Tibial artery (tissue), 4 donors: Measurements from ENCODE around the gene ZYX.

Experiments
- DNase-seq, 2 donors: peaks; one replicate each; pipeline ENCODE4 v3.0.0-alpha.2; 2019
- H3K27ac ChIP-seq, 2 donors: fragments of 200-600 bp; sonication (generic) in 1 of 2; 1 replicate in 1 of 2; 2 replicates in 1 of 2; pipeline ENCODE4 v1.5.1; 2018 to 2019; ENCODE audit warnings: mild to moderate bottlenecking in 1 of 2
- H3K27me3 ChIP-seq, 2 donors: fragments of 200-600 bp; sonication (generic) in 1 of 2; one replicate each; pipeline versions ENCODE4 v1.5.1 to v1.6.0; 2016 to 2019
- H3K36me3 ChIP-seq, 3 donors: fragments of 200-600 bp; sonication (generic) in 2 of 3; one replicate each; pipeline ENCODE4 v1.5.1; 2016 to 2019; ENCODE audit warnings: mild to moderate bottlenecking in 2 of 3
- H3K4me1 ChIP-seq, 4 donors: fragments of 200-600 bp; sonication (generic) in 2 of 4; 1 replicate in 3 of 4; 2 replicates in 1 of 4; pipeline ENCODE4 v1.5.1; 2016 to 2019
- H3K4me3 ChIP-seq, 2 donors: fragments of 200-600 bp; sonication (generic) in 1 of 2; 1 replicate in 1 of 2; 2 replicates in 1 of 2; pipeline ENCODE4 v1.5.1; 2018 to 2019; ENCODE audit warnings: mild to moderate bottlenecking in 2 of 2
- H3K9me3 ChIP-seq, 3 donors: fragments of 200-600 bp; sonication (generic) in 1 of 3; one replicate each; pipeline ENCODE4 v1.5.1; 2016 to 2019
- CTCF ChIP-seq, 2 experiments: fragments of 200-600 bp in 1 of 2; fragments of 450-650 bp in 1 of 2; IDR thresholded peaks; one replicate each; pipeline ENCODE4 v1.5.1; 2017 to 2019; ENCODE audit warnings: antibody characterized with exemption in 2 of 2, mild to moderate bottlenecking in 1 of 2, moderate library complexity in 1 of 2
- intact Hi-C: fragments of 100-400 bp; cut with DNase I; formaldehyde crosslinking; loops from one replicate; pipeline ENCODE4 v1.15.0; 2023; ENCODE audit warnings: low total_unique reads

Gene ZYX

GRCh38 chr7:143372070-143372469 lies 9.1 kb upstream of the ZYX start:
- Histone ChIP-seq H3K4me3 (no peak overlapping the region), H3K9me3 (no peaks in the 10 kb centered on the region), H3K36me3 (no peaks in the 10 kb centered on the region), H3K27me3 (no peaks in the 10 kb centered on the region), H3K27ac (no peak overlapping the region), H3K4me1 (no peaks in the 10 kb centered on the region)
- intact Hi-C loops = no loop called here
- DNase-seq = peak; percentile 79 to 81
- TF ChIP-seq CTCF (IDR thresholded peaks at IDR 0.05) = no peak

- Histone ChIP-seq H3K4me3 (no peak overlapping the region), H3K9me3 (no peaks in the 10 kb centered on the region), H3K27ac (no peak overlapping the region), H3K36me3 (no peaks in the 10 kb centered on the region), H3K27me3 (no peaks in the 10 kb centered on the region), H3K4me1 (peaks cover 0 to 6% (median 0%) of the 10 kb centered on the region in 4 donors)
- intact Hi-C loops = no loop called here
- no peak for DNase-seq
- TF ChIP-seq CTCF (IDR thresholded peaks at IDR 0.05) = no peak
These were observed 7.8 kb upstream of the ZYX start for GRCh38 chr7:143373255-143373794.

- H3K4me1 ChIP-seq = peaks cover 0 to 19% (median 11%) of the 10 kb centered on the region in 4 donors
- no peak overlapping the region for H3K4me3 ChIP-seq
- TF ChIP-seq CTCF (IDR thresholded peaks at IDR 0.05) = no peak
- H3K36me3 ChIP-seq = no peaks in the 10 kb centered on the region
- DNase-seq = no peak
- no peaks in the 10 kb centered on the region for H3K27me3 ChIP-seq
- no peaks in the 10 kb centered on the region for H3K9me3 ChIP-seq
- no peak overlapping the region for H3K27ac ChIP-seq
- intact Hi-C loops = no loop called here
These were observed 6.6 kb upstream of the ZYX start for GRCh38 chr7:143374561-143374960.

- no peaks in the 10 kb centered on the region for H3K36me3 ChIP-seq
- no peaks in the 10 kb centered on the region for H3K9me3 ChIP-seq
- H3K4me1 ChIP-seq = peaks cover 0 to 23% (median 14%) of the 10 kb centered on the region in 4 donors
- no peak for DNase-seq
- intact Hi-C loops = no loop called here
- no peak overlapping the region for H3K27ac ChIP-seq
- no peak overlapping the region for H3K4me3 ChIP-seq
- no peak for TF ChIP-seq CTCF (IDR thresholded peaks at IDR 0.05)
- no peaks in the 10 kb centered on the region for H3K27me3 ChIP-seq
These were observed 5.7 kb upstream of the ZYX start for GRCh38 chr7:143375298-143376034.

GRCh38 chr7:143376396-143376795 lies 4.7 kb upstream of the ZYX start:
- Histone ChIP-seq H3K4me3 (no peak overlapping the region), H3K27ac (no peak overlapping the region), H3K27me3 (no peaks in the 10 kb centered on the region), H3K4me1 (peaks cover 0 to 23% (median 14%) of the 10 kb centered on the region in 4 donors), H3K36me3 (peaks cover 0 to 2% (median 0%) of the 10 kb centered on the region in 3 donors), H3K9me3 (no peaks in the 10 kb centered on the region)
- DNase-seq = peak in 1 of 2 donors; percentile 62
- intact Hi-C loops = no loop called here
- no peak for TF ChIP-seq CTCF (IDR thresholded peaks at IDR 0.05)
